HG03135 (cell line): ENCODE results near the gene ELF5.
A peak's percentile ranks its signal among the peaks of the same experiment; 100 is the strongest.

Experiments
- ATAC-seq: cut with Tn5 transposase; IDR thresholded peaks from one replicate; pipeline ENCODE4 v1.9.1; 2021; ENCODE audit warnings: mild to moderate bottlenecking, moderate library complexity; ENCODE audit not compliant: unreplicated experiment

ELF5 gene

GRCh38 chr11:34523053-34523452, 9.5 kb upstream of the ELF5 start:
- ATAC-seq: no peak

GRCh38 chr11:34522188-34522587, 8.6 kb upstream of the ELF5 start:
- no peak for ATAC-seq

- ATAC-seq: no peak
Observed at GRCh38 chr11:34521265-34521664, 7.7 kb upstream of the ELF5 start.

GRCh38 chr11:34519595-34520235, 6.1 kb upstream of the ELF5 start:
- no peak for ATAC-seq

- no peak for ATAC-seq
Observed at GRCh38 chr11:34516247-34517040, 2.9 kb upstream of the ELF5 start.

- no peak for ATAC-seq
Observed at GRCh38 chr11:34514597-34514996, 1.0 kb upstream of the ELF5 start.

- peak; percentile 85 for ATAC-seq
Observed at GRCh38 chr11:34512840-34513681, 533 bp downstream of the ELF5 start.

GRCh38 chr11:34510673-34511072, 2.9 kb downstream of the ELF5 start:
- ATAC-seq: no peak

- ATAC-seq: no peak
Observed at GRCh38 chr11:34510218-34510617, 3.4 kb downstream of the ELF5 start.

- no peak for ATAC-seq
Observed at GRCh38 chr11:34509336-34509876, 4.2 kb downstream of the ELF5 start.

- no peak for ATAC-seq
Observed at GRCh38 chr11:34508524-34508923, 5.1 kb downstream of the ELF5 start.

GRCh38 chr11:34507610-34508009, 6.0 kb downstream of the ELF5 start:
- ATAC-seq: no peak

- no peak for ATAC-seq
Observed at GRCh38 chr11:34507156-34507555, 6.4 kb downstream of the ELF5 start.

- no peak for ATAC-seq
Observed at GRCh38 chr11:34505874-34506273, 7.7 kb downstream of the ELF5 start.

GRCh38 chr11:34502949-34503348, 10.6 kb downstream of the ELF5 start:
- ATAC-seq: no peak

GRCh38 chr11:34501949-34502348, 11.6 kb downstream of the ELF5 start:
- ATAC-seq: no peak

- no peak for ATAC-seq
Observed at GRCh38 chr11:34501500-34501899, 12.1 kb downstream of the ELF5 start.

- no peak for ATAC-seq
Observed at GRCh38 chr11:34499719-34500500, 13.7 kb downstream of the ELF5 start.

- ATAC-seq: no peak
Observed at GRCh38 chr11:34495724-34496377, 17.7 kb downstream of the ELF5 start.

- ATAC-seq: no peak
Observed at GRCh38 chr11:34495239-34495723, 18.3 kb downstream of the ELF5 start.
